Central memory CD4-positive, alpha-beta T cell (primary cell): Measurements from ENCODE around the gene TMPO.
"Not testable (repeated sequence)": the region's sequence is repeated elsewhere in the genome, so short reads cannot be mapped to it uniquely, and the experiment has no call there.

Source experiments
- DNase-seq: peaks from one replicate; pipeline ENCODE4 v3.0.0; 2022

TMPO gene

GRCh38 chr12:98579347-98579746 lies 64.0 kb downstream of the TMPO start:
- no peak for DNase-seq

GRCh38 chr12:98579835-98580234 lies 64.4 kb downstream of the TMPO start:
- DNase-seq: no peak

- no peak for DNase-seq
Observed at GRCh38 chr12:98580695-98581094, 65.3 kb downstream of the TMPO start.

- no peak for DNase-seq
Observed at GRCh38 chr12:98581101-98581500, 65.7 kb downstream of the TMPO start.

DNA sequence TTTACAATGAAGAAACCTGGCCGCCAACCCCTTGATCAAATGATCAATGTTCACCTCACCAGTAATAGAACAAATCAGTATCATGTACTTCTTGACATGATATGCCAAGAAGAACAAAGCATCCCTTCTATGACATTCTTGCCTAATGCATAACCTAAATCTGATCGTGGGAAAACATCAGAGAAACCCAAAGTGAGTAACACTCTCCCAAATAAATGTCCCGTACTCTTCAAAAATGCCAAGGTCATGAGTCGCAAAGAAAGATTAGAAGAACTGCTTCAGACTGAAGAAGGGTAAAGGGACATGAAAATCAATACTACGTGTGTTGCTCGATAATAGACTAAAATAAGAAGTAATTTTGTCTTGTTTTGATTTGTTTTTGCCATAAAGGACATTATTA lies 66.7 kb downstream of the TMPO start:
- no peak for DNase-seq

DNA sequence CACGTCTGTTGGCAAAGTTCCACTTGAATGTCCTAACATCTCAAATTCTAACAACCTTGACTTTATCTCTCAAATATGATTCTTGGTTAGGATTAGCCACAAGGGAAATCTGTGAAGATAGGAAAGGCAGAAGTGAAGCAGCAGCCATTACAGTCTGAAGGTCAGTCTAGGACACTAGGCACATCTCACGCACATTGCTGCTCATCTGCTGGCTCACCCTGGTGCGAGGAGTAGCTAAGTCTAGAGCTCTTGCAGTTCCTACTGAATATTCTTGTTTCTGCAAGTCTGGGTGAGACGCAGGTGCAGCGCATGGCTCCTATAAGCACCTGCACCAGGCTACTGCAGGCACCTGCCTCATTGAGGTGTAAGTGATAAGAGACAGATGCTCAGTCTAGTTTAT lies 71.7 kb downstream of the TMPO start:
- no peak for DNase-seq

DNA sequence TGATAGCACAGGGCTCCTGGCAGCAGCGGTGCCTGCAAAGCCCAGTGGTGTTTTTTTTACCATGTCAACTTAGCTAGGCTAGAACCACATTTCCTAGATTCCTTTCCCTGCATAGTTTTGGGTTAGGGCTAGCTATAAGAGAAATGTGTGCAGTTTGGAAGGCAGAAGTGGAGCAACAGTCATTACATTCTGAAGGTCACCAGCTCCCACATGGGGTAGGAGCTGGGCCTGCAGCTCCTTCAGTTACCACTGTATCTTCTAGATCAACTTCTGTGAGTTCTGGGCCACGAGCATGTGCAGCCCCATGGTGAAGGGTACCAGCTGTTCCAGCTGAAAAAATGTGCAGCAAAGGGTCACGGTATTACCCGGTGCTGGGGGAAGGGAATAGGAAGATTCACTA lies 75.8 kb downstream of the TMPO start:
- no peak for DNase-seq

GRCh38 chr12:98592825-98593322 lies 77.5 kb downstream of the TMPO start:
- no peak for DNase-seq

- peak; percentile 94 for DNase-seq
Observed at GRCh38 chr12:98593351-98594049, 78.1 kb downstream of the TMPO start, which contains the start of gene SLC25A3. Gene SLC25A3 (plus strand): TSS chr12:98593686. CDS start chr12:98593979, 293 bp downstream.

- DNase-seq: no peak
Observed at GRCh38 chr12:98594050-98594835, 78.9 kb downstream of the TMPO start.

DNA sequence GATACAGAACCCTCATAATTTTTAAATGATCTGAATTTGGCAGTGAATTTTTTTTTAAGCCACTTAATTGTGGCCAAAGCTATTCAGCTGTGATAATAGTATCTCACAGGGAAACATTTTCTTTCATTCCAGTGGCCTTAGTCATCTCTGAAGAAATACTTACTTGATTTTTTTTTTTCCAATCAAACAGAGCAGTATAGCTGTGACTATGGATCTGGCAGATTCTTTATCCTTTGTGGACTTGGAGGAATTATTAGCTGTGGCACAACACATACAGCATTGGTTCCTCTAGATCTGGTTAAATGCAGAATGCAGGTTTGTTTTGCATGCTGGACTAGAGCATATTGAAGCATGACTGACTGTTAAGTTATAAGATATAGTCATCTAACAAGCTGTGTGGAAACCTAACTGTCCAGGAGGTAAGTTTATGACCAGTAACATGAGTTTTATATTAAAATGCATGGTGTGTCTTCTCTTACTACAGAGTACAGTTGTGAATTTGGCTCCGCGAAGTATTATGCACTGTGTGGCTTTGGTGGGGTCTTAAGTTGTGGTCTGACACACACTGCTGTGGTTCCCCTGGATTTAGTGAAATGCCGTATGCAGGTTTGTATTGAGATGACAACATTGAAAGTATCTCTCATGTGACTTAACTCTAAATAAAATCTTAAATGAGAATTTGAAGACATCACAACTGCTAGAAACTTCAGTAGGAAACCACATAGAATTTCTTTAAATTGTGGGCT lies 80.0 kb downstream of the TMPO start:
- DNase-seq: peak; percentile 14

DNA sequence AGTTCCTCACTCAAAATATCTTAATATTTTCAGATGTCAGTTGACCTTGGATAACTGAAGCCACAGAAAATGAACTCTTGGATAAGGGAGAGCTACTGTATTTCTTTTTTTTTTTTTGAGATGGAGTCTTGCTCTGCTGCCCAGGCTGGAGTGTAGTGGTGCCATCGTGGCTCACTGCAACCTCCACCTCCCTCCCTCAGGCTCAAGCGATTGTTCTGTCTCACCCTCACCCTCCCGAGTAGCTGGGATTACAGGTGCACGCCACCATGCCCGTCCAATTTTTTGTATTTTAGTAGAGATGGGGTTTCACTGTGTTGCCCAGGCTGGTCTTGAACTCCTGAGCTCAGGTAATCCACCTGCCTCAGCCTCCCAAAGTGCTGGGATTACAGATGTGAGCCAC lies 81.9 kb downstream of the TMPO start:
- not testable (repeated sequence) for DNase-seq
